DMS 273 (cell line): ENCODE data around the gene NARF.
"Not testable (repeated sequence)": the region's sequence is repeated elsewhere in the genome, so short reads cannot be mapped to it uniquely, and the experiment has no call there.

Experiments used
- DNase-seq: peaks from one replicate; lab custom pipeline; 2025; ENCODE audit not compliant: unreplicated experiment; lab: John Stamatoyannopoulos, UW

NARF gene

GRCh38 chr17:82496529-82497434, 38.2 kb downstream of the NARF start:
- DNase-seq, result peak; percentile 97

DNA sequence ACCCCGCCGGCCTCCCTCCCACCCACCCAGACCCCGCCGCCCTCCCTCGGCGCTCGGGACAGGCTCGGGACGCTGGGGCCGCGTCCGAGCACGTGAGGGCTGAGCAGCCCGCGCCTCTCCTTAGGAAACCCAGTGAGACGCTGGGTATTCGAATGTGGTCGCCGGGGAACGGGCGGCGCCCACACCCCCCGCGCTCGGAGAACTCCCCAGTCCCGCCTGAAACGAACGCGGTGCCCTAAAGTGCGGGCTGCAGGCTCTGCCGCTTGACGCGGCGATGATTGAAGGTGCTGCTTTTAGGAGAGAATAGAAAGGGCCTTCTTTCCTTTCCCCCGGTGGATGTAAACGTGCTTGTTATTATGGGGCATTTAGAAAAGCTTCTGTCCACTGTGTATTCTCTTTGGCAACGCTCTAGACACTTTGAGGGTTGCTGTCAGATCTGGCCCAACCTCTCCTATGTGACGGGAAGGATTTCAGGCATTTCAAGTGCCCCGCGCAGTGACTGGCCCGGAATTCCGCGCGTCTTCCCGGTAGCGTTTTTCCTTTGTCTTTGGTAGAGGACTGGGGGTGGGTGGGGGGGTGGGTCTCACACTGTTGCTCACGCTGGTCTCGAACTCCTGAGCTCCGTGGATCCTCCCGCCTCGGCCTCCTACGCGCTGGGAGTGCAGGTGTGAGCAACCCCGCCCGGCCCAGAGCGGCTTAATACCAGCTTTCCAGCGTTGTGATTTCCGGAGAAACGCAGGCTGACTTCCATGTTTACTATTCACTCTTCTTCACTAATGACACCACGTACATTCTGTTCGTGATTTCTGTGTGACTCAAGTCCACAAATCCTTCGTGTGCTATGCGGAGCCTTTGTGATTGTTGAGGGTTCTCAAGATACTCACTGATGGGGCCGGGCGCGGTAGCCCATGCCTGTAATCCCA, 39.2 kb downstream of the NARF start:
- peak; percentile 86 for DNase-seq

DNA sequence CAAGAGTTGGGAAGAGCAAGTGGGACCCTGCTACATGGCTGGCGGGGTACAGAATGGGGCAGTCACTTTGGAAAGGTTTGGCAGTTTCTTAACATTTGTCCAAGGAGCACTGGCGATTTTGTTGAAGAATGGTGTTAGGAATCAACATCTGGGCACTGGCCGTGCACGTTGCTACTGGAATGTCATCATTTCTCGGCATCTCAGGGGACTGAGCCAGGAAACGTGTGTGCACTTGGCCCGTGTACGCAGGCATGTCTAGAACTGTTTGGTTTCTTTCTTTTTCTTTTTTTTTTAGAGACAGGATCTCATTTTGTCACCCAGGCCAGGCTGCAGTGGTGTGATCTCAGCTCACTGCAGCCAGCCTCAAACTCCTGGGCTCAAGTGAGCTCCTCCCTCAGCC, 43.7 kb downstream of the NARF start:
- no peak for DNase-seq

- no peak for DNase-seq
Observed at GRCh38 chr17:82503094-82503727, 44.7 kb downstream of the NARF start.

- no peak for DNase-seq
Observed at GRCh38 chr17:82503728-82504308, 45.3 kb downstream of the NARF start.

DNA sequence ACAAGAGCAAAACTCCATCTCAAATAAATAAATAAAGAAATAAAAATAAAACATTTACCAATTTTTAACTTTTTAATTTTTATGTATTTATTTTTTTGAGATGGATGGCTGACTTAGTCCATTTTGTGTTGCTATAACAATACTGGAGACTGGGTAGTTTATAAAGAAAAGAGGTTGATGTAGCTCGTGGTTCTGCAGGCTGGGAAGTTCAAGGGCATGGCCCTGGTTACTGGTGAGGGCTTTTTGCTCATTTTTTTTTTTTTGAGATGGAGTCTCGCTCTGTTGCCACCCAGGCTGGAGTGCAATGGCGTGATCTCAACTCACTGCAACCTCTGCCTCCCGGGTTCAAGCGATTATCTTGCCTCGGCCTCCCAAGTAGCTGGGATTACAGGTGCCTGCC, 46.8 kb downstream of the NARF start:
- DNase-seq, result no peak

DNA sequence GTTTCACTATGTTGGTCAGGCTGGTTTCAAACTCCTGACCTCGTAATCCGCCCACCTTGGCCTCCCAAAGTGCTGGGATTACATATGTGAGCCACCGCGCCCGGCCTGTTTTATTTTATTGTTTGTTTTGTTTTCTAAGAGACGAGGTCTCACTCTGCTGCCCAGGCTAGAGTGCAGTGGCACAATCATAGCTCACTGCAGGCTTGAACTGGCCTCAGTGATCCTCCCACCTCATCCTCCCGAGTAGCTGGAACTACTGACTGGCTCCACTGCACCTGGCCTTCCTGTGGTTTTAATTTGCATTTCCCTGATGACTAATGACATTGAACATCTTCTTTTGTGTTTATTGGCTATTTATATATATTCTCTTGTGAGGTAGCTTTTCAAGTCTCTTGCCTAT, 47.9 kb downstream of the NARF start:
- DNase-seq, result not testable (repeated sequence)

GRCh38 chr17:82507631-82508175, 49.2 kb downstream of the NARF start:
- no peak for DNase-seq

GRCh38 chr17:82511642-82512041, 53.1 kb downstream of the NARF start:
- not testable (repeated sequence) for DNase-seq

DNA sequence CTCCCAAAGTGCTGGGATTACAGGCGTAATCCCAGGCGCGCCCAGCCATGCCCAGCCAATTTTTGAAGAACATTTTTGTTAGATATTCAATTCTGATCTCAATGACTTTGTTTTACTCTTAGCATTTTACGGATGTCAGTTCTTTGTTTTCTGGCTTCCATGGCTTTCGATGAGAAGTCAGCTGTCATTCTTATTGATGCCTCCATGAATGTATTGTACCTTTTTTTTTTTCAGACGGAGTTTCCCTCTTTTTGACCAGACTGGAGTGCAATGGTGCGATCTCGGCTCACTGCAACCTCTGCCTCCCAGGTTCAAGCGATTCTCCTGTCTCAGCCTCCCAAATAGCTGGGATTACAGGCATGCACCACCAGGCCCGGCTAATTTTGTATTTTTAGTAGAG, 55.3 kb downstream of the NARF start:
- DNase-seq, result not testable (repeated sequence)

DNA sequence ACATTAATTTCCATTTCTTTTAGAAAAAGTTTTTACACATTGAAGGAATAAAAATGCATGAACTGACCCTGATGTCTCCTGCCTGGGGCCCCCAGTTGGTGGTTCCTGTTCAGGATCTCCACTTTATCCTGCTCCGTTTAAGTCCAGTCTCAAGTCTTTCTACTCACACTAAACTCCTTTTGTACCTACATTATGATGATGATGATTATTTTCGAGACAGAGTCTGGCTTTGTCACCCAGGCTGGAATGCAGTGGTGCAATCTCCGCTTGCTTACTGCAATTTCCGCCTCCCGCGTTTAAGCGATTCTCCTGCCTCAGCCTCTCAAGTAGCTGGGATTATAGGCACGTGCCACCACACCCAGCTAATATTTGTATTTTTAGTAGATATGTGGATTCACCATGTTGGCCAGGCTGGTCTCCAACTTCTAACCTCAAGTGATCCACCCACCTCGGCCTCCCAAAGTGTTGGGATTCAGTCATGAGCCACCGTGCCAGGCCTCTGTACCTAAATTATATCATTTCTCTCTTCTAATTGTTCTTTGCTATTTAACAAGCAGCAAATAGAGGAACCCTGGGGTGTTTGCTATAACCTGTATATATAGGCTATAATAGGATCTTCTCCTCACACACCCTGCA, 58.8 kb downstream of the NARF start:
- DNase-seq, result no peak

DNA sequence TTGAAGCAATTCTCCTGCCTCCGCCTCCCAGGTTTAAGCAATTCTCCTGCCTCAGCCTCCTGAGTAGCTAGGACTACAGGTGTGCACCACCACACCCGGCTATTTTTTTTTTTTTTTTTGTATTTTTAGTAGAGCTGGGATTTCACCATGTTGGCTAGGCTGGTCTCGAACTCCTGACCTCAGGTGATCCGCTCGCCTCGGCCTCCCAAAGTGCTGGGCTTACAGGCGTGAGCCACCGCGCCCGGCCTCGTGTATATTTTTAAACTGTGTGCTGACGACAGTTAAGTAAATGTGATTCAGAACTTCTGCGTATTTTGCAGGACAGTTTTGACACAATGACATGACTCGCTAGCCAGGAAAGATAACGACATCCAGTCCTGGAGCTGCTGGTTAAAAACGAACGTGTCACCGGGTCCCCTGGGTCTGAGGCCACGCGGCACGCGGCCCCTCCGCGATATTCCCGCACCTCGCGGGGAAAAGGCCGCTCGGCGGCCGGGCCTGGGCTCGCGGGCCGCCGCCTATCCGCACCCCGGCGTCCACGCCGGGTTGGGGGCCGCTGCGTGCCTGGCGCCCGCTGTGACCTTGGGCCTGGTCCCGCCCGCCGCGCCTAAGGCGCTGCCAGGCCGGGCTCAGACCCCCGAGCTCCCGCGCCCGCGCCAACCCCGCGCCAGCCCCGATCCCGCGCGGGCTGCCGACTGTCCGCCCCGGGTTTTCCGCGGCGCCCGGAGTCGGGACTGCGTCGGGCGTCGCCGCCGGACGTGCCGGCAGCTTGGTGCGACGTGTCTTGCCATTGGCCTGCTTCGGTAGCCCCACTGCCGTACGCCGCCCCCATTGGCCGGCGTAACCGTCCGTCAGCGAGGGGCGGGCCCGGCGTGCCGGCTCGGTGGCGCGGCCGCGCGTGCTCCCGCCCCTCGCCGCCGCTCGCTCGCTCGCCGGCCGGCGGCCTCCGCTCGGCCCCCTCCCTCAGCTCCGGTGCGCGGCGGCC, 60.6 kb downstream of the NARF start, which contains the start of gene FOXK2:
TSS of gene FOXK2 (plus strand) at position 907 of the 985 bp plus-strand sequence. CDS start 157 bp downstream, outside the sequence.
- peak; percentile 98 for DNase-seq

- DNase-seq, result peak; percentile 63
Observed at GRCh38 chr17:82519971-82520903, 61.7 kb downstream of the NARF start.

GRCh38 chr17:82524540-82524939, 66.0 kb downstream of the NARF start:
- DNase-seq, result peak; percentile 31

DNA sequence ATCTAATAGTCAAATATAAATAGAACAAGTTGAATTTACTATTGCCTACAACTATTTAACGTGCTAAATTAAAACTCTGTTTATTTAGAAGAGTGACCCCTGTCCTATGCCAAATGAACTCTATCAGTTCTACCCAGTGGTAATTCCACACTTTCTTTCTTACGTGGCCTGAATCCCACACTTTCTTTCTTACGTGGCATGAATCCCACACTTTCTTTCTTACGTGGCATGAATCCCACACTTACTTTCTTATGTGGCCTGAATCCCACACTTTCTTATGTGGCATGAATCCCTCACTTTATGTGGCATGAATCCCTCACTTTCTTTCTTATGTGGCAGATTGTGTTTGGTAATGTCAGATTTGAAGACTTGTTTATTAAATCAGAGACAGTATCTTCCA, 67.2 kb downstream of the NARF start:
- DNase-seq, result no peak

DNA sequence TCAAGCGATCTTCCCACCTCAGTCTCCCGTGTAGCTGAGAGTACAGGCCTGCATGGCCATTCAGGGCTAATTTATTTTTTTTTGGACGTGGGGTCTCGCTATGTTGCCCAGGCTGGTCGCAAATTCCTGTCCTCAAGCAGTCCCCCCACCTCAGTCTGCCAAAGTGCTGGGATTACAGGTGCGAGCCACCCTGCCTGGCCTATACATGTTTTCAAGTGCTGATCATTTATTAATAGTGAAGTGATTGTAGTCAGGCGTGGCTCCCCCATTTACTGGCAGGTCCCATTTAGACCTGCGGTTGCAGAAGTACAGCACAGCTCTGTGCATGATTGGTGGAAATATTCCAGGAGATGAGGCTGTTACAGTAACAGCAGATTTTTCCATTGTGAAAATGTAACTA, 69.4 kb downstream of the NARF start:
- DNase-seq, result no peak

GRCh38 chr17:82528484-82529265, 70.1 kb downstream of the NARF start:
- DNase-seq, result peak; percentile 82
